HepG2 (cell line): ENCODE measurements around the gene DCAF7. TPM values are rescaled to one million over a fixed set of nuclear protein-coding genes. Genes with fewer than 3 reads are reported as not detected.

ENCODE experiments used
- AFF4 ChIP-seq: sonication (generic); formaldehyde crosslinking; IDR thresholded peaks from 2 replicates; pipeline ENCODE4 v1.4.0; 2020; ENCODE audit warnings: missing genetic modification reagents
- ATF7 ChIP-seq, 2 experiments: fragments of 450-650 bp in 1 of 2; sonication (generic) in 1 of 2; formaldehyde crosslinking in 1 of 2; IDR thresholded peaks; 2 replicates each; pipeline versions ENCODE4 v1.4.0 to v1.6.1; 2016 to 2020; ENCODE audit warnings: antibody characterized with exemption in 1 of 2, mild to moderate bottlenecking in 1 of 2, missing genetic modification reagents in 1 of 2
- CBFB ChIP-seq: sonication (generic); formaldehyde crosslinking; IDR thresholded peaks from 2 replicates; pipeline ENCODE4 v1.4.0; 2020; ENCODE audit warnings: missing genetic modification reagents
- DNMT1 ChIP-seq: sonication (generic); formaldehyde crosslinking; IDR thresholded peaks from 2 replicates; pipeline ENCODE4 v1.5.1; 2020; ENCODE audit warnings: mild to moderate bottlenecking, missing genetic modification reagents
- HIC2 ChIP-seq: sonication (generic); formaldehyde crosslinking; IDR thresholded peaks from 2 replicates; pipeline ENCODE4 v1.9.0; 2022; ENCODE audit warnings: low read depth, missing genetic modification reagents
- HNRNPLL ChIP-seq: fragments of 200-400 bp; formaldehyde crosslinking; IDR thresholded peaks from 2 replicates; pipeline ENCODE4 v1.6.1; 2017; ENCODE audit warnings: mild to moderate bottlenecking, low read depth, low read length; ENCODE audit not compliant: poor library complexity, severe bottlenecking
- KDM3A ChIP-seq: IDR thresholded peaks from 2 replicates; pipeline ENCODE4 v1.6.1; 2018; ENCODE audit warnings: low read depth, missing compliant biosample characterization
- MXD3 ChIP-seq: IDR thresholded peaks from 2 replicates; pipeline ENCODE4 v1.6.1; 2016; ENCODE audit warnings: mild to moderate bottlenecking, missing biosample characterization, missing genetic modification reagents
- PBX2 ChIP-seq: IDR thresholded peaks from 2 replicates; pipeline ENCODE4 v1.6.1; 2016; ENCODE audit warnings: control low read depth
- POLR2G ChIP-seq: fragments of 200-400 bp; formaldehyde crosslinking; IDR thresholded peaks from 2 replicates; pipeline ENCODE4 v1.6.1; 2018; ENCODE audit warnings: mild to moderate bottlenecking, low read depth, low read length, moderate library complexity
- SRSF9 ChIP-seq: fragments of 200-400 bp; formaldehyde crosslinking; IDR thresholded peaks from 2 replicates; pipeline ENCODE4 v1.6.1; 2018; ENCODE audit warnings: borderline replicate concordance, mild to moderate bottlenecking, low read depth, low read length; ENCODE audit not compliant: insufficient read depth, poor library complexity, severe bottlenecking
- ZNF160 ChIP-seq: sonication (generic); formaldehyde crosslinking; IDR thresholded peaks from 2 replicates; pipeline ENCODE4 v1.8.0; 2022; ENCODE audit warnings: mild to moderate bottlenecking, inconsistent platforms, missing genetic modification reagents
- ZNF230 ChIP-seq: sonication (generic); formaldehyde crosslinking; IDR thresholded peaks from 2 replicates; pipeline ENCODE4 v1.4.0; 2020; ENCODE audit warnings: mild to moderate bottlenecking, missing genetic modification reagents
- ZNF282 ChIP-seq: fragments of 450-650 bp; IDR thresholded peaks from 2 replicates; pipeline ENCODE4 v1.6.1; 2018; ENCODE audit not compliant: partially characterized antibody
- ZNF557 ChIP-seq: sonication (generic); formaldehyde crosslinking; IDR thresholded peaks from 2 replicates; pipeline ENCODE4 v1.4.0; 2020; ENCODE audit warnings: missing genetic modification reagents
- ZNF607 ChIP-seq: sonication (generic); formaldehyde crosslinking; IDR thresholded peaks from 2 replicates; pipeline ENCODE4 v1.5.1; 2020; ENCODE audit warnings: missing genetic modification reagents, mild to moderate bottlenecking, borderline replicate concordance
- ZNF639 ChIP-seq: conservative IDR thresholded peaks from 2 replicates; pipeline ENCODE4 v1.6.1; 2018; ENCODE audit warnings: missing genetic modification reagents
- ZSCAN9 ChIP-seq: IDR thresholded peaks from 2 replicates; pipeline ENCODE4 v1.6.1; 2016; ENCODE audit warnings: borderline replicate concordance
- polyA plus RNA-seq, 8 experiments: library from polyadenylated mRNA; depleted of rRNA in 3 of 8; stranded (reverse) in 7 of 8; unstranded in 1 of 8; fragments of >200 nt; fragmentation: Illumina TruSeq in 4 of 8; extraction: Trizol in 4 of 8; gene quantifications; 2 replicates each; pipeline versions ENCODE4 v1.2.1 to v1.2.3, GENCODE V29; 2011 to 2016; ENCODE audit warnings: low read depth in 4 of 8, missing spikeins in 1 of 8, mixed read lengths in 1 of 8; ENCODE audit not compliant: insufficient read depth in 1 of 8
- total RNA-seq, 5 experiments: library from RNA; depleted of rRNA; stranded (reverse); fragments of >200 nt; fragmentation: Illumina TruSeq; extraction: Trizol; gene quantifications; 2 replicates each; pipeline ENCODE4 v1.2.3, GENCODE V29; 2016; ENCODE audit warnings: low read depth in 1 of 5

Gene DCAF7
- total and polyA plus RNA-seq, 2 of the 13 experiments (the other 11 are each of a cell fraction or from before 2014, with no cell fraction given), result 55.2 to 73.4 TPM

GRCh38 chr17:63578027-63578768 lies 27.9 kb downstream of the DCAF7 start (continued):
- TF ChIP-seq ZSCAN9 (CRISPR knock-in tag), result no peak
- no peak for TF ChIP-seq HIC2 (CRISPR knock-in tag)
- TF ChIP-seq ZNF230 (CRISPR knock-in tag), result 0 out of 2 replicates have a peak, but pooled peaks have one; percentile 88
- TF ChIP-seq ZNF639 (CRISPR knock-in tag), result peak; percentile 22; the same call in 1 of the 2 replicates
- peak; percentile 72; the same call in 1 of the 2 replicates for TF ChIP-seq CBFB (CRISPR knock-in tag)
- TF ChIP-seq AFF4 (CRISPR knock-in tag), result peak; percentile 55; the same call in 1 of the 2 replicates
- no peak for TF ChIP-seq PBX2 (CRISPR knock-in tag)
- no peak for TF ChIP-seq ZNF607
- TF ChIP-seq ZNF557 (CRISPR knock-in tag), result 0 out of 2 replicates have a peak, but pooled peaks have one; percentile 40
- TF ChIP-seq HNRNPLL, result no peak
- peak; percentile 31; the same call in 1 of the 2 replicates for TF ChIP-seq ATF7 (IDR thresholded peaks at IDR 0.05)
- peak; percentile 74 for TF ChIP-seq ATF7 (CRISPR knock-in tag; IDR thresholded peaks at IDR 0.05)
- TF ChIP-seq ZNF282, result no peak
- 0 out of 2 replicates have a peak, but pooled peaks have one; percentile 14 for TF ChIP-seq MXD3 (CRISPR knock-in tag)
- 0 out of 2 replicates have a peak, but pooled peaks have one; percentile 44 for TF ChIP-seq DNMT1 (CRISPR knock-in tag)
- TF ChIP-seq POLR2G, result no peak
- no peak for TF ChIP-seq SRSF9
- peak; percentile 14; the same call in 1 of the 2 replicates for TF ChIP-seq ZNF160 (CRISPR knock-in tag)
- TF ChIP-seq KDM3A (CRISPR knock-in tag), result peak; percentile 63
